HG03354 (cell line): ENCODE measurements around the gene RSBN1L.
A peak's percentile ranks its signal among the peaks of the same experiment; 100 is the strongest.

Experiments used
- ATAC-seq: cut with Tn5 transposase; IDR thresholded peaks from one replicate; pipeline ENCODE4 v1.9.1; 2021; ENCODE audit warnings: mild to moderate bottlenecking; ENCODE audit not compliant: unreplicated experiment, poor library complexity, severe bottlenecking

The RSBN1L gene

GRCh38 chr7:77798394-77799077 is 102.3 kb downstream of the RSBN1L start, which contains the start of the genes PHTF2 and TMEM60:
Gene PHTF2, plus strand, starts transcription at chr7:77798773.
Gene TMEM60, minus strand, starts transcription at chr7:77798434. Its CDS starts 4,061 bp downstream, at chr7:77794373.
- ATAC-seq: peak; percentile 91

DNA sequence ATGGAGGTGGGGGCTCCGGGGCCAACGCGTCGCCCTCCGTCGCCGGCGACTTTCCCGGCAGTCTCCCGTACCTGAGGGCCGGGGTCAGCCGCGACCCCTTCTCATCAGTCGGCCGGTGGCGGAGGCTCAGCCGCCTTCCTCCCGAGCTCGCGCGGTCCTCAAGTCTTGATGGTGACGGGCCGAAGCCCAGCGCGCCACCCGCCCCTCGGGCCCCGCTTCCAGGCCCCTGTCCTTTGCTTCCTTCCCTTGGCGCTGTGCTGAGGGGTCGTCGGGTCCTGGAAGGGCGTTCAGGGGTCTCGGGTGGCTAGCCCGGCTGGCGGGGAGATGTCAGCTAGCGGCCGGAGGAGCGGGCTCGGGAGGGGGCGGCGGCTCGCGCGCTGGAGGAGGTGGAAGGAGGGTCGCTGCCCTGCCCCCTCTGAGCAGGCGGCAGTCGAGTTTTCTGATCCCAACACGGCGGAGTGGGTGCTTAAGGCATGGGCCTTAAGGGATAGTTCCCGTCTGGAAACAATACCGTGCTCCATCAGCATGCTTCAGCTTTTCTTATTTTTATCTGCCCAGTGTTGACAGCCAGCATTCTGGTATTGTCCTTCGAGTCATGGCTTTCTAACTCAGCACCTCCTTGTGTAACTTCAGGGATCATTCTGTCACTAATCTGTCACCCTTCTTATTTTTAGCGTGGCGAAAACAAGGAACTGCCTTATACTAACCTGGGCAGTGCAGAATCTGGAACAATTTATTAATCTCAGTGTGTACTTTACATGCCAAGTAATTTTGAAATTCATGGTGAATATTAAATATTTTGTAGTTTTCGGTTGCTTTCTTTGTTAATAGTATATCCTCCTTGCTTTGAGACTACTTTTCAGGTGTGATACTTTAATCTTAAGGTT is 103.1 kb downstream of the RSBN1L start:
- ATAC-seq: peak; percentile 11

DNA sequence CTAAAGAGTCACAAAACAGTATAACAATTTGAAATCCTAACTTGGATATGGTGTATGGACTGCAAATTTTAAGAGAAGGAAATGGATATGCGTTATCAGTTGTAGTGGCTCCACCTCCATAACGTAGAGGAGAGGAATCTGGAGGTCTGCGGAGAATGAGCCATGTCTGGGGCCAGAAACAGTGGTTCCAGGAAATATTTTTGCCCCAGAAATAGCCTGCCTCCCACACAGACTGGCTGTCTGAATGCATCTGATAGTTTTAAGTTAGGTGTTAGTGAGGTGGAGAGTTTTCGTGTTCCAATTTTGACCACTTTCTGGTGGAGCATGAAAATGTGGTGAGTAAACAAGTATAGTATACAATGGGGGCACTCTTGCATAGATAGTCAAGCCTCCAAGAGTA is 103.9 kb downstream of the RSBN1L start:
- ATAC-seq: no peak

DNA sequence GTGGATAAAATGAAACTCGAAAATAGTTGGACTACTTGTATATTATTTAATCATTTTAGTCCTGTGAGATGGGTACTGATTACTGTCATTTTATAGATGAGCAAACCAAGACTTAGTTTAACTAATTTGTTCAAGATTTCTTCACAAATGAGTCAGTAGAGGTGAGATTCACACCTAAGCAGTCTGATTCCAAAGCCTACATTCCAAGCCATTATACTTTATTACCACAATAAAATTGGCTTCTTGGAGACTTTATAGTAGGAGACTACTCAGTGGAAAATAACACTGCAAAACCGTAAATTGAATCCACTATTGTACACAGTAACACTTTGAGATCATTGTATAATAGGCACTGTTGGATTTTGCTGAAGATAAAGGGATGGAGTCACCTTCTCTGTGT is 104.5 kb downstream of the RSBN1L start:
- ATAC-seq: no peak

DNA sequence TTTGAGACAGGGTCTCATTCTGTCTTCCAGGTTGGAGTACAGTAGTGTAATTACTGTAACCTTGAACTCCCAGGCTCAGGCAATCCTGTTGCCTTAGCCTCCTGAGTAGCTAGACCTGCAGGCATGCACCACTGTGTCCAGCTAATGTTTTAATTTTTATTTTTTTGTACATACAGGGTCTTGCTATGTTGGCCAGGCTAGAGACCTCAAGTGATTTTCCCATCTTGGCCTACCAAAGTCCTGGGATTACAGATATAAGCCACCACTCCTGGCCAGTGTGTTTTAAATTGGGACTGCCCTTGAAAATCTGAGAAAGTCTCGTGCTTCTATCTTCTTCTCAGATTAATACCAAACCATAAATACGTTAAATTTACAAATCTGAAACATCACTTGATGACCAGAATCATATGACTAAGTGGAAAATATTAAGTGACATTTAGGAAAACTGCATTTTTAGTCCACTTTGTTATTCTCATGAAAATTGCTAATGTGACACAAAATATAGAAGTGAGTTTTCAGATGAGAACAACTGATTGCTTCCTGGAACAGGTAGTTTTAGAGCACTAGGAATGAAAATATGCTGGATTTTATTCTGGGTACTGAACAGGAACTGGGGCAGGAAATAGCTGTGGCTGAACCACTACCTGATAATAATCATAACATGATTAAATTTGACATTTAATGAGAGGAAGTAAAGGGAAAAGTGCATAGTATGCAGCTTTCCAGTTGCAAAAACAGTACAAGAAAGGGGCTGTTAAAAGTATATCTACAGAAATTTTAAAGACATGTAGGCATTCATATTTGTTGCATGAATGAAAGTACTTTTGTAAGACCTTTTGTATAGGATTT is 106.5 kb downstream of the RSBN1L start:
- ATAC-seq: no peak

GRCh38 chr7:77806425-77806824 is 110.2 kb downstream of the RSBN1L start:
- ATAC-seq: no peak

DNA sequence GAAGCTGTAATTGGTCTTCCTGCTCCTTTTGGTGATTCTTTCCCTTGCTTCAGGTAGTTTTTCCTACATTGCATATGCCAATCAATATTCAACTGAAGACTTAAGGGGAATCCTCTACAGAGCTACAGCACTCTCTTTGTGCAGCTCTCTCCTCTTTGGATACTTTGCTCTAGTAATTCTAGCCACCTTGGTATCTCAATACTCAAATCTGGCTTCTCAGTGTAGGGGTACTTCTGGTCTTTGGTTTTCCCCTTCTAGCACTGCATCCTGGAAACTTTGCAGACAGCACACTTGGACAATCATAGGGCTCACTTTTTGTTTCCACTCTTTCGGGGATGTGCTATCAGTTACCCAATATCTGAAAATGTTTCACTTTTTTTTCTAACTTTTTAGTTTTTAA is 112.3 kb downstream of the RSBN1L start:
- no peak for ATAC-seq

GRCh38 chr7:77811516-77812289 is 115.4 kb downstream of the RSBN1L start:
- no peak for ATAC-seq

DNA sequence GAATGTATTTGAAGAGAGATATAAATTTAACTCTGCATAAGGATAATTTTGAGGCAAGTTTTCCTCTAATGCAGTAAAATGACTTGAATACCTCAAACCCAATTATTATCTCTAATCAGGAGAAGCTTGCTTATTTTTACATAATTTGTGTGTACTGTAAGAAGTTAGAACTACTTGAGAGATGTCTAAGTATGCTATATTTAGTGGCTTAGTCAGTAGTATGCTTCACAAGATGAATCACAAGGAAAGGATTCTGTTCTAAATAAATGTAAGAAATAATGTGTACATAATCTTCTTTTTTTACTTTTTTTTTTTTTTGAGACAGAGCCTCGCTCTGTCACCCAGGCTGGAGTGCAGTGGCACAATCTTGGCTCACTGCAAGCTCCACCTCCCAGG is 116.0 kb downstream of the RSBN1L start:
- ATAC-seq: no peak

- no peak for ATAC-seq
These were observed 116.9 kb downstream of the RSBN1L start for GRCh38 chr7:77813180-77813579.

DNA sequence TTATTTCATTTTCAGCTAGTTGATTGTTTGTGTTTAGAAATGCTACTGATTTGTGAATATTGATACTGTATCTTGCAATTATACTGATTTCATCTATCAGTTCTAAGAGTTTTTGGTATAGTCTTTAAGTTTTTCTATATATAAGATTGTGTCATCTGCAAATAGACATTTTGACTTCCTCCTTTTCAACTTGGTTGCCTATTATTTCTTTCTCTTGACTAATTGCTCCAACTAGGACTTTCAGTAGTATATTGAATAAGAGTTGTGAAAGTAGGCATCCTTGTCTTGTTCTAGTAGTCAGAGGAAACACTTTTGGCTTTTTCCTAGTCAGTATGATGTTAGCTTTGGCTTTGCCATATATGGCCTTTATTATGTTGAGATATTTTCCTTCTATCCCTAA is 122.8 kb downstream of the RSBN1L start:
- ATAC-seq: no peak

DNA sequence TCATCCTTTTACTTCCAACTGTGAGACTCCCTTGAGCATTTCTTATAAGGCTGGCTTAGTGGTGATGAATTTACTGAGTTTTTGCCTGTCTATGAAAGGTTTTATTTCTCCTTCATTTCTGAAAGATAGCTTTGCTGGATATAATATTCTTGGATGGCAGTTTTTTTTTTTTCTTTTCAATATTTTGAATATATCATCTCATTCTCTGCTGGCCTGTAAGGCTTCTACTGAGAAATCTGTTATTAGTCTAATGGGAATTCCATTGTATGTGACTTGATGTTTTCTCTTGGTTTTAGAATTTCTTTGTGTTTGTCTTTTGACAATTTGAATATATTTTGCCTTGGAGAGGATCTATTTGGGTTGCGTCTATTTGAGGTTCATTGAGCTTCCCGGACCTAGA is 124.7 kb downstream of the RSBN1L start:
- ATAC-seq: no peak

DNA sequence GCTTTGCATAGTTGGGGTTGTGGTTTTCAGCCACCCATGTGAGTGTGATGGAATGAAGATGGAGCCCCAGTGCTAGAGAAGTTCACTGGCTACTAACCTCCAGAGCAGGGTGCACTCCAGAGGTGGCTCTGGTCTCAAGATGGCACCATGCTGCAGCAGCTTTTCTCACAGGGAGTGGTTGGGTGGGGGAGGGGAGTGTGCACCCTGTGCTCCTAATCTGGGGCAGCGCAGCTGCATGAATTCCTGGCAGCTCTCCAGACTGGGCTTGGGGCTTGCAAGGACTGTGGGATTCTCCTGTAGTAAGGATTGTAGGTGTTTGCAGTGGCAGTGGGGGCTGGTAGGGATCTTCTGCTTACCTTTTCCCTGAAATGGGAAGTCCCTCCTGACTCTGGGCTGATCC is 126.0 kb downstream of the RSBN1L start:
- ATAC-seq: no peak

DNA sequence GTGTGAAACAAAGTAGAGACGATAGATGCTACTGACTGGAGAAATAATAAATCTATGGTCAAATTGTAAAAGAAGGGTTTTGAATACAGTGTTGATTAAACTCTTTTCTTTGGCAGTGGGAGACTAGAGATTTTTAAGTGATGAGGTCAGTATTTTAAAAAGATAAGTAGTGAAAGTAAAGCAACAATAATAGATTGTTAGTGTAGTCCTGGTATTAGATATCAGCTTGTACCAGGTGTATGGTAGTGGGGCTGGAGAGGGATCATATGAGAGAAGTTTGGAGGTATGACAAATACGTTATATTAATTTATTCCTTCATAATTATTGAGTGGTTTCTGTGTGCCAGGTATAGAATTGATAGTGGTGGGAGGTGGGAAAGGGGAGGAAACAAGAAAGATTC is 127.5 kb downstream of the RSBN1L start:
- peak; percentile 59 for ATAC-seq

DNA sequence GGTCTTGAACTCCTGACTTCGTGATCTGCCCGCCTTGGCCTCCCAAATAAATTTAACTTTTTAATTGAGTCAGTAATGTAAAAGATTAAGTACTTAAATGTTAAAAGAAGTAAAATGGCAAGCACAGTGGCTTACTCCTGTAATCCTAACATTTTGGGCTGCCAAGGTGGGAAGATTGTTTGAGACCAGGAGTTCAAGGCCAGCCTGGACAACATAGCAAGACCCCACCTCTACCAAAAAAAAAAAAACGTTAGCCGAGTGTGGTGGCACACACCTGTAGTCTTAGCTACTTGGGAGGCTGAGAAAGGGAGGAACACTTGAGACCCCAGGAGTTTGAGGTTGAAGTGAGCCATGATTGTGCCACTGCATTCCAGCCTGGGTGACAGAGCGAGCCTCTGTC is 128.4 kb downstream of the RSBN1L start:
- ATAC-seq: no peak

GRCh38 chr7:77825131-77825530 is 128.9 kb downstream of the RSBN1L start:
- ATAC-seq: no peak

DNA sequence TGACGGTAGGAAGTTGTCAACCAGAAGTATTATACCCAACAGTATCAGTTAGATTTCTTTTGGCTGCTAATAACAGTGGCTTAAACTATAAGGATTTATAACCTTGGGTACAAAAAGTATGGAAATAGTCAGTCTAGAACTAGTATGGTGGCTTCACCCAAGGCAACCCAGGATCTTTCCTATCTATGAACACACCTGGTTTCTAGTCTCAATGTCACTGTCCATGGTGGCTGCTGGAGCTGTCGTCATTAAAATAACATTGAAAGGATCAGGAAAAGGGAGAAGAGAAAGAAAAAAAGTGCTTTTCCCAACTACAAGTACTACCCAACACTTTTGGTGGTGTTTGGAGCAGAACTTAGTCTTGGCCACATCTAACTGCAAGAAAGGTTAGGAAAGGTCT is 130.0 kb downstream of the RSBN1L start:
- no peak for ATAC-seq

DNA sequence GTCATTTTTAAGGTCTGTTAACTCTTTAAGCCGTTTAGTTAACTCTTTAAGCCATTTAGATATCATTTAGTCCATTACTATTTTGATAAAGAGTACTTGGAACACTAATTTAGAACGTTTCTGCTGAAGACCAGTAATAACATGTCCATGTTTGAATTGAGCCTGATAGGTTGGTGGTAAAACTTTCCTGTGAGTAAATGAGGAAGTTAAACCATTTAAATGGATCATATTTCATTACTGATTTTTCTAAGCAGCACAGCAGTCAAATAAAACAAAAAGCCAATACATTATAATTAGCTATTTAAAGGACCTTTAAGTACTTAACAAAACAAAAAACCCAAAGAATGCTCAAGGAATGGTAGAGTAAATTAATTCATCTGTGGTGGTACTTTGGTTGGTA is 131.7 kb downstream of the RSBN1L start:
- ATAC-seq: no peak

- ATAC-seq: no peak
These were observed 134.5 kb downstream of the RSBN1L start for GRCh38 chr7:77830649-77831355.
